Adrenal gland (tissue), 12 donors: ENCODE measurements around the gene AMHR2. TPM values are rescaled to one million over a fixed set of nuclear protein-coding genes. Genes with fewer than 3 reads are reported as not detected.
"Not testable (repeated sequence)": the region's sequence is repeated elsewhere in the genome, so short reads cannot be mapped to it uniquely, and the experiment has no call there.

Experiments
- DNase-seq, 7 donors: peaks; one replicate each; pipeline ENCODE4 v3.0.0-alpha.2; 2019 to 2020
- H3K27ac ChIP-seq, 5 donors: fragments of 200-600 bp; sonication (generic) in 4 of 5; 1 replicate in 3 of 5; 2 replicates in 2 of 5; pipeline versions ENCODE4 v1.5.1 to v1.8.0; 2016 to 2020; ENCODE audit warnings: mild to moderate bottlenecking in 1 of 5
- H3K27me3 ChIP-seq: fragments of 200-600 bp; 2 replicates; pipeline ENCODE4 v1.8.0; 2021
- H3K36me3 ChIP-seq, 2 donors: fragments of 200-600 bp; replicated peaks in 1 of 2; 1 replicate in 1 of 2; 2 replicates in 1 of 2; pipeline versions ENCODE4 v1.5.1 to v1.8.0; 2018 to 2022
- H3K4me1 ChIP-seq, 2 donors: fragments of 200-600 bp; replicated peaks in 1 of 2; 1 replicate in 1 of 2; 2 replicates in 1 of 2; pipeline versions ENCODE4 v1.5.1 to v1.8.0; 2018 to 2021
- H3K4me3 ChIP-seq, 4 donors: fragments of 200-600 bp; sonication (generic) in 3 of 4; one replicate each; pipeline ENCODE4 v1.5.1; 2016 to 2018
- H3K9me3 ChIP-seq, 3 donors: fragments of 200-600 bp; sonication (generic) in 1 of 3; replicated peaks in 1 of 3; 1 replicate in 2 of 3; 2 replicates in 1 of 3; pipeline versions ENCODE4 v1.5.1 to v1.8.0; 2016 to 2021
- CTCF ChIP-seq, 6 experiments: fragments of 450-650 bp in 4 of 6; fragments of 200-600 bp in 2 of 6; sonication (generic) in 1 of 6; IDR thresholded peaks; 1 replicate in 5 of 6; 2 replicates in 1 of 6; pipeline versions ENCODE4 v1.5.1 to v1.8.0; 2016 to 2021; ENCODE audit warnings: antibody characterized with exemption in 6 of 6, mild to moderate bottlenecking in 2 of 6, moderate library complexity in 1 of 6
- POLR2A ChIP-seq, 2 donors: fragments of 450-650 bp; IDR thresholded peaks; one replicate each; pipeline ENCODE4 v1.6.1; 2017; ENCODE audit warnings: antibody characterized with exemption in 2 of 2, mild to moderate bottlenecking in 2 of 2, moderate library complexity in 1 of 2
- WGBS, 4 donors: extraction: QIAGEN DNeasy Blood & Tissue Kit in 2 of 4; methylation state at CpG; one replicate each; pipeline versions ENCODE4 v1.1.5 to v1.1.7; 2013 to 2017; 5-methylcytosine and 5-hydroxymethylcytosine counted together
- intact Hi-C, 2 donors: fragments of 100-400 bp; cut with DNase I; formaldehyde crosslinking; loops; one replicate each; pipeline versions ENCODE4 v1.14.1 to v1.15.0; 2022 to 2023
- polyA plus RNA-seq, 3 donors: library from polyadenylated mRNA; stranded (reverse); fragments of 200-250 nt in 2 of 3; fragments of 350-450 nt in 1 of 3; fragmentation: Illumina TruSeq in 1 of 3; extraction: RNeasy Lipid Tissue Mini Kit (QIAGEN cat#74804) in 1 of 3; gene quantifications; one replicate each; pipeline ENCODE4 v1.2.3, GENCODE V29; 2013 to 2014
- total RNA-seq, 9 donors: library from RNA; depleted of rRNA in 4 of 9; stranded (reverse); fragments of >200 nt in 4 of 9; fragments of 120-200 nt in 1 of 9; fragmentation: NEBNext Ultra II Directional in 1 of 9; extraction: Animal tissue kit (Norgen Biotek cat#: 25700) in 1 of 9; gene quantifications; one replicate each; pipeline versions ENCODE4 v1.1.0 to v1.2.4, GENCODE V29; 2013 to 2023
- donor health status: healthy with polysubstance abuse.
- donor health status: Bipolar disorder and iron deficiency.
- donor health status: DM: yes; HTN: yes; CAD: no.
- donor health status: DM: no; HTN: no; CAD: no.
- donor health status: DM: no; HTN: no; CAD: no.
- donor health status: DM: yes; HTN: yes; CAD: no.

AMHR2 gene
- total and polyA plus RNA-seq, 12 donors, result 19.8 to 106 (median 68.3) TPM

DNA sequence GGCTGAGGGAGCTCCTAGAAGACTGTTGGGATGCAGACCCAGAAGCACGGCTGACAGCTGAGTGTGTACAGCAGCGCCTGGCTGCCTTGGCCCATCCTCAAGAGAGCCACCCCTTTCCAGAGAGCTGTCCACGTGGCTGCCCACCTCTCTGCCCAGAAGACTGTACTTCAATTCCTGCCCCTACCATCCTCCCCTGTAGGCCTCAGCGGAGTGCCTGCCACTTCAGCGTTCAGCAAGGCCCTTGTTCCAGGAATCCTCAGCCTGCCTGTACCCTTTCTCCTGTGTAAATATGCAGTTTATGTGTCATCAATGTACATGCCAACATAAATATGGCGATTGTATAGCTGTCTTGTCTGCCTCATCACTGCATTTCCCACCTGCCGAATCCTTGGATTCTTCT lies 7.5 kb downstream of the AMHR2 start:
- TF ChIP-seq POLR2A (IDR thresholded peaks at IDR 0.05) (no peak), CTCF (IDR thresholded peaks at IDR 0.05) (no peak)
- 72 to 81% (median 80%) methylated on average over 4 to 7 of the region's 7 CpGs for WGBS, 4 donors
- Histone ChIP-seq H3K4me1 (peaks cover 8 to 31% of the 10 kb centered on the region in 2 donors), H3K4me3 (no peak overlapping the region), H3K36me3 (peaks cover 0 to 7% of the 10 kb centered on the region in 2 donors), H3K9me3 (no peaks in the 10 kb centered on the region), H3K27me3 (no peaks in the 10 kb centered on the region), H3K27ac (no peak overlapping the region)
- intact Hi-C loops, result no loop called here
- DNase-seq, result no peak

DNA sequence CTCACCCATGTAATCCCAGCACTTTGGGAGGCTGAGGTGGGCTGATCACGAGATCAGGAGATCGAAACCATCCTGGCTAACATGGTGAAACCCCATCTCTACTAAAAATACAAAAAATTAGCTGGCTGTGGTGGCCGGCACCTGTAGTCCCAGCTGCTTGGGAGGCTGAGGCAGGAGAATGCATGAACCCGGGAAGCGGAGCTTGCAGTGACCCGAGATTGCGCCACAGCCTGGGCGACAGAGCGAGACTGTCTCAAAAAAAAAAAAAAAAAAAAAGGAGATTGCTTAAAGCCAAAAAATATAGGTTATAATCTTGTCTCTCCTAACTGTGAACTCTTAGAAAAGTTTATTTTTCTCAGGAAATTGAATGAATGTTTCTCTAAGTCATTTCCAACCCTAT lies 11.7 kb downstream of the AMHR2 start:
- H3K4me3 ChIP-seq, H3K27ac ChIP-seq, H3K27me3 ChIP-seq, H3K36me3 ChIP-seq, H3K9me3 ChIP-seq, DNase-seq, H3K4me1 ChIP-seq, intact Hi-C loops: not testable (repeated sequence)
- 87 to 94% (median 90%) methylated on average over 9 of the region's 9 CpGs for WGBS, 4 donors

DNA sequence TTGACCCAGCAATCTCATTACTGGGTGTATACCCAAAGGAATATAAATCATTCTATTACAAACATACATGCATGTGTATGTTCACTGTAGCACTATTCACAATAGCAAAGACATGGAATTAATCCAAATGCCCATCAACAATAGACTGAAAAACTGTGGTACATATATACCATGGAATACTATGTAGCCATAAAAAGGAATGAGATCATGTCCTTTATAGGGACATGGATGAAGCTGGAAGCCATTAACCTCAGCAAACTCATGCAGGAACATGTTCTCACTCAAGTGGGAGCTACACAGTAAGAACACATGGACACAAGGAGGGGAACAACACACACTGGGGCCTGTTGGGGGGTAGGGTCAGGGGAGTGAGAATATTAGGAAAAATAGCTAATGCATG lies 15.9 kb downstream of the AMHR2 start:
- DNase-seq, result peak in 1 of 7 donors; percentile 3
- H3K36me3 ChIP-seq, H3K4me3 ChIP-seq, H3K27ac ChIP-seq, H3K9me3 ChIP-seq, intact Hi-C loops, H3K27me3 ChIP-seq: not testable (repeated sequence)
- peaks cover 12 to 24% of the 10 kb centered on the region in 2 donors for H3K4me1 ChIP-seq

DNA sequence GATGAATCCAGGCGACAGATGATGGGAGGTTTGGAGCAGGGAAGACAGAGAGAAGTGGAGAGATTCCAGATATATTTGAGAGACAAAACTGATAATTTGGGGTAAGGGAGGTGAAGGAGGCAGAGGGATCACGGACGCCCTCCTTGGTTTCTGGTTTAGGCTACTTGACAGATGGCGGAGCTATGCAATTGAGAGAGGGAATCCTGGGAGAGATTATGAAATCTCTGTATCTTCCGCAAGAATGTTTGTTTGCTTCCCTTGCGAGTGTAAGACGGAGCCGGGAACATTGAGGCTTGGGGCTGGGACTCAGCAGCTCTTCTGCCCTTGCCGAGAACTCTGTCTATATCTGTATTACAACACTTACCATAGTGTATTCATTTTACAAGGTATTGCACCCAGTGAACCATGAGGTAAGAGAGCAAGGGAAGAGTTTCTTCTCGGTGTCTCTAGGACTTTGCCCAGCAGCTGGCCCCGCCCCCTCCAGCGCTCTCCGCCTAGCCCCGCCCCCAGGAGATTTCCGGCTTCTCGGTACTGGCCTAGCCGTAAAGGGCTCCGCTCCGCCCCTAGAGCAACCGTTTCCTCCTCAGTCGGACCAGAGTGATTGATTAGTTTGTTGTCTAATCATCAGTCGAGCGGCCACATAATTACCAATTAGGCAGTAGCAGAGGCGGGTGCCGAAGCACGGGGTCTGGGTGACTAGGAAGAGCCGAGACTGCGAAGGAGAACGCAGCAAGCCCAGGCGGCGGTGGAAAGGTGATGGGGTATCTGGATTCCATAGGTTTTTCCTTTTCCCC lies 17.6 kb downstream of the AMHR2 start, which contains the start of gene PRR13:
Gene PRR13, plus strand, starts transcription at position 695 of the 794 bp plus-strand sequence. CDS start 981 bp downstream, outside the sequence.
- H3K9me3 ChIP-seq, result no peaks in the 10 kb centered on the region
- H3K27ac ChIP-seq, result peak within 1 kb of the TSS; percentile 85 to 98 (median 95)
- DNase-seq, result peak; percentile 99 to 100 (median 99)
- H3K4me1 ChIP-seq, result peaks cover 12 to 36% of the 10 kb centered on the region in 2 donors
- peak within 1 kb of the TSS in 3 of 4 donors; percentile 14 to 66 (median 63) for H3K4me3 ChIP-seq
- peaks cover 0 to 24% of the 10 kb centered on the region in 2 donors for H3K36me3 ChIP-seq
- no peaks in the 10 kb centered on the region for H3K27me3 ChIP-seq
- intact Hi-C loops, result no loop called here
- no peak for TF ChIP-seq CTCF (IDR thresholded peaks at IDR 0.05)
- TF ChIP-seq POLR2A (IDR thresholded peaks at IDR 0.05), result peak; percentile 87 to 97
- 0 to 3% (median 1%) methylated on average over 29 to 31 of the region's 31 CpGs for WGBS, 4 donors

- 85 to 97% (median 95%) methylated on average over 4 of the region's 4 CpGs for WGBS, 4 donors
- intact Hi-C loops, result no loop called here
- Histone ChIP-seq H3K4me1 (peaks cover 12 to 36% of the 10 kb centered on the region in 2 donors), H3K27ac (no peak overlapping the region), H3K36me3 (peaks cover 0 to 36% of the 10 kb centered on the region in 2 donors), H3K4me3 (no peak overlapping the region), H3K9me3 (no peaks in the 10 kb centered on the region), H3K27me3 (no peaks in the 10 kb centered on the region)
- TF ChIP-seq POLR2A (IDR thresholded peaks at IDR 0.05), result no peak
- no peak for TF ChIP-seq CTCF (IDR thresholded peaks at IDR 0.05)
- no peak for DNase-seq
These were observed 20.3 kb downstream of the AMHR2 start for GRCh38 chr12:53443955-53444354.

DNA sequence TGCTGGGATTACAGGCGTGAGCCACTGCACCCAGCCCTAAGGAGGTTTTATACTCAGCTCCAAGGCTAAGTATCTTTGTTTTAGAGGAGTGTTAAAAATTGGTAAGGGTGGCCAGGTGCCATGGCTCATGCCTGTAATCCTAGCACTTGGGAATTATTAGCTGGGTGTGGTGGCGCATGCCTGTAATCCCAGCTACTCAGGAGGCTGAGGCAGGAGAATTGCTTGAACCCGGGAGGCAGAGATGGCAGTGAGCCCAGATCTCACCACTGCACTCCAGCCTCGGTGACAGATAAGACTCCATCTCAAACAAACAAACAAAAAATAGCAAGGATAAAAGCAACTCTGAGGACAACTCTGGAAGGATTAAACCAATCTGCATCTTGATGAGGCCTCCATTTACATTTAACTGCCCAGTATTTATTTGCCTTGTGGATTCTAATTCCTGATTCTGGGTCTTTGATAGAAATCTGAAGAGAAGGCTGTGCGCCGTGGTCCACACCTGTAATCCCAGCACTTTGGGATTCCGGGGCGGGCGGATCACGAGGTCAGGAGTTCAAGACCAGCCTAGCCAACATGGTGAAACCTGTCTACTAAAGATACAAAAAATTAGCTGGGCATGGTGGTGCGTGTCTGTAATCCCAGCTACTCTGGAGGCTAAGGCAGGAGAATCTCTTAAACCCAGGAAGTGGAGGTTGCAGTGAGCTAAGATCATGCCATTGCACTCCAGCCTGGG lies 21.1 kb downstream of the AMHR2 start:
- peak in 1 of 7 donors; percentile 11 for DNase-seq
- H3K27ac ChIP-seq, H3K27me3 ChIP-seq, H3K4me3 ChIP-seq, H3K9me3 ChIP-seq, intact Hi-C loops: not testable (repeated sequence)
- 80 to 91% (median 86%) methylated on average over 11 of the region's 11 CpGs for WGBS, 4 donors
- peaks cover 12 to 36% of the 10 kb centered on the region in 2 donors for H3K4me1 ChIP-seq
- peaks cover 0 to 36% of the 10 kb centered on the region in 2 donors for H3K36me3 ChIP-seq
